GM12878 (cell line): ENCODE measurements around the gene ATF2. TPM values are rescaled to one million over a fixed set of nuclear protein-coding genes. Genes with fewer than 3 reads are reported as not detected.

Experiments
- ATAC-seq: fragments of 200-7000 bp; cut with Tn5 transposase; 3 replicates; pipeline ENCODE4 v1.9.1; 2020; ENCODE audit warnings: mild to moderate bottlenecking, moderate library complexity
- BruUV-seq: library from RNA; stranded (reverse); fragments of 400-500 nt; replicated peaks from 2 replicates; lab custom pipeline; 2021; lab: Mats Ljungman, UMichigan
- CTCF ChIA-PET: fragments of 300-600 bp; sonication (Branson Sonifier 250); formaldehyde crosslinking; extraction: SDS; loops from one replicate; lab custom pipeline; 2021; ENCODE audit warnings: inconsistent platforms; lab: Yijun Ruan, JAX
- POLR2A ChIA-PET: fragments of 350-600 bp; formaldehyde crosslinking; extraction: SDS; loops from one replicate; lab custom pipeline; 2021; ENCODE audit warnings: inconsistent platforms; lab: Charles Lee
- RAD21 ChIA-PET: fragments of 300-600 bp; sonication (Branson Sonifier 250); formaldehyde crosslinking; loops from one replicate; lab custom pipeline; 2023; ENCODE audit warnings: antibody characterized with exemption; ENCODE audit not compliant: unreplicated experiment; lab: Charles Lee
- SMC1A ChIA-PET: fragments of 300-600 bp; sonication (Branson Sonifier 250); formaldehyde crosslinking; loops from one replicate; lab custom pipeline; 2023; ENCODE audit not compliant: unreplicated experiment, uncharacterized antibody; lab: Charles Lee
- DNase-seq: peaks from one replicate; pipeline ENCODE4 v3.0.0-alpha.2; 2011; ENCODE audit warnings: low read depth, low spot score
- FAIRE-seq: peaks from 3 replicates; lab custom pipeline; 2011; peaks lifted over from hg19 to GRCh38; lab: Jason Lieb, UNC
- H2AFZ ChIP-seq: 2 replicates; pipeline ENCODE4 v1.6.0; 2011; ENCODE audit warnings: low read depth, low read length, control low read depth; ENCODE audit not compliant: control insufficient read depth
- H3K27ac ChIP-seq: 2 replicates; pipeline ENCODE4 v1.5.1; 2011; ENCODE audit warnings: control low read depth; ENCODE audit not compliant: control insufficient read depth, insufficient read depth
- H3K27me3 ChIP-seq, 2 experiments: replicated peaks in 1 of 2; 2 replicates each; pipeline versions ENCODE4 v1.6.0 to v1.6.1; 2011; ENCODE audit warnings: low read length in 1 of 2; ENCODE audit not compliant: control insufficient read depth in 2 of 2, insufficient read depth in 2 of 2
- H3K36me3 ChIP-seq, 2 experiments: 2 replicates each; pipeline ENCODE4 v1.5.1; 2011; ENCODE audit warnings: low read length in 1 of 2; ENCODE audit not compliant: control insufficient read depth in 2 of 2, insufficient read depth in 2 of 2
- H3K4me1 ChIP-seq: 2 replicates; pipeline ENCODE4 v1.6.1; 2011; ENCODE audit warnings: mild to moderate bottlenecking, low read length, moderate library complexity, mixed read lengths; ENCODE audit not compliant: control insufficient read depth, insufficient read depth
- H3K4me2 ChIP-seq: 2 replicates; pipeline ENCODE4 v1.6.0; 2011; ENCODE audit warnings: control low read depth; ENCODE audit not compliant: control insufficient read depth, insufficient read depth
- H3K4me3 ChIP-seq: fragments of 200-600 bp; sonication (generic); 2 replicates; pipeline ENCODE4 v1.5.1; 2016
- H3K79me2 ChIP-seq: 2 replicates; pipeline ENCODE4 v1.6.0; 2011; ENCODE audit warnings: low read length; ENCODE audit not compliant: control insufficient read depth, insufficient read depth
- H3K9ac ChIP-seq: 2 replicates; pipeline ENCODE4 v1.8.0; 2011; ENCODE audit warnings: low read length, control low read depth, mixed read lengths; ENCODE audit not compliant: control insufficient read depth, insufficient read depth
- H3K9me3 ChIP-seq: replicated peaks from 3 replicates; pipeline ENCODE4 v1.5.1; 2011; ENCODE audit warnings: mild to moderate bottlenecking, low read length; ENCODE audit not compliant: control insufficient read depth, insufficient read depth
- H4K20me1 ChIP-seq: 2 replicates; pipeline ENCODE4 v1.6.0; 2011; ENCODE audit not compliant: control insufficient read depth, insufficient read depth
- ASH2L ChIP-seq: fragments of 300-600, 200-600 bp; sonication (generic); IDR thresholded peaks from 2 replicates; pipeline ENCODE4 v1.6.1; 2017; ENCODE audit warnings: low read depth, mild to moderate bottlenecking, borderline replicate concordance
- CHD2 ChIP-seq: IDR thresholded peaks from 2 replicates; pipeline ENCODE4 v1.6.1; 2011; ENCODE audit warnings: low read depth, low read length, improper control_type of control experiment, borderline replicate concordance
- CTCF ChIP-seq, 3 experiments: IDR thresholded peaks in 2 of 3; conservative IDR thresholded peaks in 1 of 3; 2 replicates each; pipeline ENCODE4 v1.5.1; 2011; ENCODE audit warnings: low read depth in 3 of 3, low read length in 3 of 3, mild to moderate bottlenecking in 3 of 3, control low read depth in 2 of 3, moderate library complexity in 2 of 3, inconsistent platforms in 1 of 3, mixed read lengths in 1 of 3; ENCODE audit not compliant: control insufficient read depth in 2 of 3, insufficient read depth in 1 of 3; ENCODE audit errors: extremely low read depth in 1 of 3
- HDAC6 ChIP-seq: fragments of 200-600 bp; sonication (generic); IDR thresholded peaks from one replicate; pipeline ENCODE4 v1.8.0; 2017; ENCODE audit warnings: antibody characterized with exemption; ENCODE audit not compliant: unreplicated experiment
- NFYB ChIP-seq: IDR thresholded peaks from 2 replicates; pipeline ENCODE4 v1.6.1; 2011; ENCODE audit warnings: low read depth, mild to moderate bottlenecking, low read length, improper control_type of control experiment, moderate library complexity; ENCODE audit not compliant: insufficient read depth
- POLR2A ChIP-seq: IDR thresholded peaks from 2 replicates; pipeline ENCODE4 v1.6.1; 2011; ENCODE audit warnings: low read depth, mild to moderate bottlenecking, low read length
- SUZ12 ChIP-seq: fragments of 200-600 bp; sonication (generic); IDR thresholded peaks from one replicate; pipeline ENCODE4 v1.6.1; 2018; ENCODE audit warnings: antibody characterized with exemption, mild to moderate bottlenecking; ENCODE audit not compliant: unreplicated experiment
- ZNF24 ChIP-seq: fragments of 450-650 bp; IDR thresholded peaks from 2 replicates; pipeline ENCODE4 v1.6.1; 2017; ENCODE audit warnings: antibody characterized with exemption, mild to moderate bottlenecking
- ZNF622 ChIP-seq: fragments of 450-650 bp; IDR thresholded peaks from 2 replicates; pipeline ENCODE4 v1.6.1; 2017; ENCODE audit warnings: mild to moderate bottlenecking, inconsistent platforms
- WGBS: methylation state at CpG from one replicate; pipeline ENCODE4 v1.1.6; 2016; ENCODE audit warnings: low lambda C conversion rate; ENCODE audit not compliant: insufficient replicate concordance, insufficient coverage; ENCODE audit errors: missing lambda C conversion rate; 5-methylcytosine and 5-hydroxymethylcytosine counted together
- in situ Hi-C: fragments of 300-500 bp; cut with MboI; formaldehyde crosslinking; loops from 9 replicates; pipeline ENCODE4 v1.14.3; 2018; ENCODE audit warnings: mixed read lengths
- intact Hi-C: fragments of 100-400 bp; cut with micrococcal nuclease; formaldehyde crosslinking; loops from one replicate; pipeline ENCODE4 v1.14.2; 2022; ENCODE audit not compliant: unreplicated experiment
- polyA plus RNA-seq, 11 experiments: library from polyadenylated mRNA; depleted of rRNA in 4 of 11; unstranded in 6 of 11; stranded (reverse) in 5 of 11; fragments of >200 nt; fragmentation: Nextera tagmentation in 4 of 11; fragmentation: Illumina TruSeq in 1 of 11; extraction: Ambion mirVana in 4 of 11; extraction: Trizol in 1 of 11; gene quantifications; 1 replicate in 1 of 11; 2 replicates in 10 of 11; pipeline versions ENCODE4 v1.2.1 to v1.2.3, GENCODE V29; 2011 to 2016; ENCODE audit warnings: inconsistent platforms in 2 of 11, missing spikeins in 2 of 11, low read depth in 1 of 11
- total RNA-seq, 4 experiments: library from RNA; depleted of rRNA in 3 of 4; stranded (reverse); fragments of >200 nt in 3 of 4; fragmentation: Illumina TruSeq in 1 of 4; extraction: Trizol in 1 of 4; gene quantifications; 2 replicates each; pipeline versions ENCODE4 v1.2.1 to v1.2.3, GENCODE V29; 2013 to 2021
- TF ChIP-seq, protein P1 (sequence below): fragments of 450-650 bp; formaldehyde crosslinking; IDR thresholded peaks from 2 replicates; pipeline ENCODE4 v1.4.0; 2020; ENCODE audit warnings: mild to moderate bottlenecking, moderate library complexity
- TF ChIP-seq, protein P2 (sequence below): fragments of 450-650 bp; IDR thresholded peaks from 2 replicates; pipeline ENCODE4 v1.6.1; 2016; ENCODE audit warnings: mild to moderate bottlenecking

The ATF2 gene
- total and polyA plus RNA-seq, 10 of the 15 experiments (the other 5 are each of a cell fraction or from before 2014, with no cell fraction given), result 10.3 to 78.0 (median 36.0) TPM

DNA sequence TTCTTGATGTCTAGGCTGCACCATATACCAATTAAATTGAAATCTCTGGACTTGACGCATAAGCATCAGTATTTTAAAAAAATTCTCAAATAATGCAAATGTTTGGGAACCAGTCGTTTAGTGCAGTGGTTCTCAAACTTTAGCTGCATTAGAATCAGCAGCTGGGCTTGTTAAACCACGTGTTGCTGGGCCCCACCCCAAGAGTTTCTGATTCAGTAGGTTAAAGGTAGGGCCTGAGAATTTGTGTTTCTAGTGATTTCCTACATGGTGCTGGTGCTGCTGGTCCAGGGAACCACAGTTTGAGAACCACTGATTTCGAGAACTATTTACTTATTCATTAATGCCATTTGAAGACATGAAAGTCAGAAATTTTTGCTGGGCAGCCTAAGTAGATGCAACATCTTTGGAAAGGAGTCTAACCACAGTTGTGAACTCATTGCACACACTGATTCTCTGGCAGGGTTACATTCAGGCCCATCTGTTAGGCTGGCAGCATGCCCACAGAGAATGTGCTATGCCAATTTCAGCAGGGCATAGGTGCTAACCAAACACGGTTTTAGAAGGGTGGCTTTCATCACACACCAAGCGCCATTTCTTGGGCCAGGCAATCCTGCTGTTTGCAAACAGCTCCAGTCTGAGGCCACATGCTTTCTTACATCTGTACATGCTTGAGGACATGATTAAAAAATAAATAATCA, 39.9 kb upstream of the ATF2 start:
- WGBS, result 33% methylated on average over 6 of the region's 6 CpGs
- in situ Hi-C loops, result no loop called here

GRCh38 chr2:175206866-175207265, 38.9 kb upstream of the ATF2 start:
- no peak for ATAC-seq
- ChIA-PET CTCF (interaction anchor here (1.3 to 1.7 kb wide), 2 partner anchors 44 to 46 kb away, joined by 3 to 4 read pairs; no protein-coding TSS in a partner anchor), POLR2A (no interaction called here), SMC1A (no interaction called here), RAD21 (no interaction called here)
- Histone ChIP-seq H3K4me2 (no peak overlapping the region), H4K20me1 (no peaks in the 10 kb centered on the region), H2AFZ (no peak overlapping the region), H3K27ac (no peak overlapping the region), H3K9ac (no peak overlapping the region), H3K9me3 (no peaks in the 10 kb centered on the region), H3K4me1 (no peaks in the 10 kb centered on the region), H3K36me3 (no peaks in the 10 kb centered on the region), H3K79me2 (no peaks in the 10 kb centered on the region), H3K4me3 (no peak overlapping the region), H3K27me3 (no peaks in the 10 kb centered on the region)
- no TSS peak for BruUV-seq
- no peak for DNase-seq
- intact Hi-C loops, result no loop called here
- WGBS, result 38% methylated on average over 3 of the region's 3 CpGs
- in situ Hi-C loops, result no loop called here
- FAIRE-seq, result no peak
- TF ChIP-seq ZNF622 (no peak), CHD2 (no peak), SUZ12 (no peak), CTCF (IDR thresholded peaks at IDR 0.05 in 2 of 3, conservative IDR thresholded peaks at IDR 0.05 in 1 of 3; ENCODE audit: control insufficient read depth in 2 of 3, extremely low read depth in 1 of 3, insufficient read depth in 1 of 3, low read depth in 3 of 3, low read length in 3 of 3) (no peak), ZNF24 (no peak)
- TF ChIP-seq, protein P1, sequence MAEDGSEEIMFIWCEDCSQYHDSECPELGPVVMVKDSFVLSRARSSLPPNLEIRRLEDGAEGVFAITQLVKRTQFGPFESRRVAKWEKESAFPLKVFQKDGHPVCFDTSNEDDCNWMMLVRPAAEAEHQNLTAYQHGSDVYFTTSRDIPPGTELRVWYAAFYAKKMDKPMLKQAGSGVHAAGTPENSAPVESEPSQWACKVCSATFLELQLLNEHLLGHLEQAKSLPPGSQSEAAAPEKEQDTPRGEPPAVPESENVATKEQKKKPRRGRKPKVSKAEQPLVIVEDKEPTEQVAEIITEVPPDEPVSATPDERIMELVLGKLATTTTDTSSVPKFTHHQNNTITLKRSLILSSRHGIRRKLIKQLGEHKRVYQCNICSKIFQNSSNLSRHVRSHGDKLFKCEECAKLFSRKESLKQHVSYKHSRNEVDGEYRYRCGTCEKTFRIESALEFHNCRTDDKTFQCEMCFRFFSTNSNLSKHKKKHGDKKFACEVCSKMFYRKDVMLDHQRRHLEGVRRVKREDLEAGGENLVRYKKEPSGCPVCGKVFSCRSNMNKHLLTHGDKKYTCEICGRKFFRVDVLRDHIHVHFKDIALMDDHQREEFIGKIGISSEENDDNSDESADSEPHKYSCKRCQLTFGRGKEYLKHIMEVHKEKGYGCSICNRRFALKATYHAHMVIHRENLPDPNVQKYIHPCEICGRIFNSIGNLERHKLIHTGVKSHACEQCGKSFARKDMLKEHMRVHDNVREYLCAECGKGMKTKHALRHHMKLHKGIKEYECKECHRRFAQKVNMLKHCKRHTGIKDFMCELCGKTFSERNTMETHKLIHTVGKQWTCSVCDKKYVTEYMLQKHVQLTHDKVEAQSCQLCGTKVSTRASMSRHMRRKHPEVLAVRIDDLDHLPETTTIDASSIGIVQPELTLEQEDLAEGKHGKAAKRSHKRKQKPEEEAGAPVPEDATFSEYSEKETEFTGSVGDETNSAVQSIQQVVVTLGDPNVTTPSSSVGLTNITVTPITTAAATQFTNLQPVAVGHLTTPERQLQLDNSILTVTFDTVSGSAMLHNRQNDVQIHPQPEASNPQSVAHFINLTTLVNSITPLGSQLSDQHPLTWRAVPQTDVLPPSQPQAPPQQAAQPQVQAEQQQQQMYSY, result no peak
- TF ChIP-seq, protein P2, sequence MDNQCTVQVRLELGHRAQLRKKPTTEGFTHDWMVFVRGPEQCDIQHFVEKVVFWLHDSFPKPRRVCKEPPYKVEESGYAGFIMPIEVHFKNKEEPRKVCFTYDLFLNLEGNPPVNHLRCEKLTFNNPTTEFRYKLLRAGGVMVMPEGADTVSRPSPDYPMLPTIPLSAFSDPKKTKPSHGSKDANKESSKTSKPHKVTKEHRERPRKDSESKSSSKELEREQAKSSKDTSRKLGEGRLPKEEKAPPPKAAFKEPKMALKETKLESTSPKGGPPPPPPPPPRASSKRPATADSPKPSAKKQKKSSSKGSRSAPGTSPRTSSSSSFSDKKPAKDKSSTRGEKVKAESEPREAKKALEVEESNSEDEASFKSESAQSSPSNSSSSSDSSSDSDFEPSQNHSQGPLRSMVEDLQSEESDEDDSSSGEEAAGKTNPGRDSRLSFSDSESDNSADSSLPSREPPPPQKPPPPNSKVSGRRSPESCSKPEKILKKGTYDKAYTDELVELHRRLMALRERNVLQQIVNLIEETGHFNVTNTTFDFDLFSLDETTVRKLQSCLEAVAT, result no peak

More for the DNA sequence above, 39.9 kb upstream of the ATF2 start:
- Histone ChIP-seq H3K79me2 (no peaks in the 10 kb centered on the region), H4K20me1 (no peaks in the 10 kb centered on the region), H3K9ac (no peak overlapping the region), H2AFZ (no peak overlapping the region), H3K4me1 (no peaks in the 10 kb centered on the region), H3K27ac (no peak overlapping the region), H3K4me3 (no peak overlapping the region), H3K9me3 (no peaks in the 10 kb centered on the region), H3K4me2 (no peak overlapping the region), H3K27me3 (no peaks in the 10 kb centered on the region), H3K36me3 (no peaks in the 10 kb centered on the region)
- ChIA-PET RAD21 (no interaction called here), POLR2A (no interaction called here), SMC1A (interaction anchor here (1.2 kb wide), 2 partner anchors 13 to 178 kb away, joined by 3 read pairs; no protein-coding TSS in a partner anchor), CTCF (no interaction called here)
- FAIRE-seq (no peak), DNase-seq (no peak), ATAC-seq (no peak)
- intact Hi-C loops, result no loop called here
- no TSS peak for BruUV-seq
- TF ChIP-seq NFYB (no peak), HDAC6 (no peak), ASH2L (no peak), POLR2A (no peak)
